DOHH2 (cell line): ENCODE data around the gene S100A13.
"Not testable (repeated sequence)": the region's sequence is repeated elsewhere in the genome, so short reads cannot be mapped to it uniquely, and the experiment has no call there.

ENCODE experiments used
- H3F3A ChIP-seq: fragments of 200-600 bp; sonication (generic), shearing (Covaris generic); 2 replicates; pipeline ENCODE4 v1.6.0; 2016; ENCODE audit warnings: antibody characterized with exemption, mild to moderate bottlenecking; ENCODE audit not compliant: control insufficient read depth, insufficient read depth
- H3K27ac ChIP-seq: fragments of 200-600 bp; sonication (generic); 2 replicates; pipeline ENCODE4 v1.5.1; 2014; ENCODE audit warnings: low read depth, mild to moderate bottlenecking, low read length, moderate library complexity
- H3K27me3 ChIP-seq: fragments of 200-600 bp; sonication (generic); 2 replicates; pipeline ENCODE4 v1.6.1; 2014; ENCODE audit warnings: mild to moderate bottlenecking, low read length, mixed read lengths; ENCODE audit not compliant: control insufficient read depth
- H3K36me3 ChIP-seq: fragments of 200-600 bp; sonication (generic); 2 replicates; pipeline ENCODE4 v1.6.1; 2014; ENCODE audit warnings: mild to moderate bottlenecking, low read length, moderate library complexity, mixed read lengths; ENCODE audit not compliant: control insufficient read depth
- H3K4me1 ChIP-seq: fragments of 200-600 bp; sonication (generic); 2 replicates; pipeline ENCODE4 v1.6.1; 2014; ENCODE audit warnings: mild to moderate bottlenecking, low read length, mixed read lengths; ENCODE audit not compliant: control insufficient read depth
- H3K4me2 ChIP-seq: fragments of 200-600 bp; sonication (generic); 2 replicates; pipeline ENCODE4 v1.6.0; 2014; ENCODE audit warnings: mild to moderate bottlenecking, low read length, moderate library complexity
- H3K4me3 ChIP-seq: fragments of 200-600 bp; sonication (generic); 2 replicates; pipeline ENCODE4 v1.5.1; 2014; ENCODE audit warnings: mild to moderate bottlenecking, low read length, mixed read lengths
- H3K79me2 ChIP-seq: fragments of 200-600 bp; sonication (generic); 2 replicates; pipeline ENCODE4 v1.6.1; 2014; ENCODE audit warnings: mild to moderate bottlenecking, low read length, mixed read lengths; ENCODE audit not compliant: control insufficient read depth
- H3K9me2 ChIP-seq: fragments of 200-600 bp; sonication (generic); replicated peaks from 2 replicates; pipeline ENCODE4 v1.6.1; 2014; ENCODE audit warnings: mild to moderate bottlenecking, low read length, mixed read lengths; ENCODE audit not compliant: control insufficient read depth
- H3K9me3 ChIP-seq: fragments of 200-600 bp; sonication (generic); 2 replicates; pipeline ENCODE4 v1.6.1; 2014; ENCODE audit warnings: antibody characterized with exemption, low read length, mixed read lengths; ENCODE audit not compliant: control insufficient read depth, insufficient read depth
- H4K20me1 ChIP-seq: fragments of 200-600 bp; sonication (generic); 2 replicates; pipeline ENCODE4 v1.6.0; 2014; ENCODE audit warnings: low read depth, mild to moderate bottlenecking, antibody characterized with exemption, low read length, moderate library complexity; ENCODE audit not compliant: control insufficient read depth, insufficient read depth
- EZH2phosphoT487 ChIP-seq: fragments of 200-600 bp; sonication (generic); IDR thresholded peaks from 2 replicates; pipeline ENCODE4 v1.6.1; 2017; ENCODE audit warnings: borderline replicate concordance, mild to moderate bottlenecking, antibody characterized with exemption, low read length, moderate library complexity, mixed read lengths
- TF ChIP-seq, protein P1 (sequence below): fragments of 200-600 bp; sonication (generic); IDR thresholded peaks from one replicate; pipeline ENCODE4 v1.5.1; 2014; ENCODE audit warnings: antibody characterized with exemption, mild to moderate bottlenecking, low read depth, low read length; ENCODE audit not compliant: poor library complexity, severe bottlenecking

S100A13 gene

DNA sequence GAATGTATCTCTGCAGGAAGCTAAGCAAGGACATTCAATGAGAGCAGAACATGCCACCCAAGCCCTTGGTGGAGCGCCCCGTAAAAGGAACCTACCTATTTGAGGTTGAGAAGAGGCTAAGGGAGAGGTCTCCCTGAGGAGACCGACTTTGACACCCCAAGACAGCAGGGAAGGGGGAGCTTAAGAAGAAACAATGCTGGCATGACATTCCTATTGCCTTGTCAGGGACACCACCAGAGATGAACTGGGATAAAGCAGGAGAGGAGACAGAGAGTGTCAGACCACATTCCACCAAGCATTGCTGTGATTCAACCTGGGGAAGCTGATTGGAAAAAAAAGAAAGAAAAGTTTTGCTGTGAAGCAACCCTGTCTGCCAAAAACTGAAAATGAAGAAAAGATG, 48.4 kb downstream of the S100A13 start:
- Histone ChIP-seq H3K27me3 (peaks cover 25% of the 10 kb centered on the region), H3F3A (no peaks in the 10 kb centered on the region), H3K4me2 (no peak overlapping the region), H3K9me3 (no peaks in the 10 kb centered on the region), H3K9me2 (no peaks in the 10 kb centered on the region), H4K20me1 (no peaks in the 10 kb centered on the region), H3K27ac (no peak overlapping the region), H3K4me1 (no peaks in the 10 kb centered on the region), H3K79me2 (no peaks in the 10 kb centered on the region), H3K36me3 (no peaks in the 10 kb centered on the region), H3K4me3 (no peak overlapping the region)
- TF ChIP-seq, protein P1, sequence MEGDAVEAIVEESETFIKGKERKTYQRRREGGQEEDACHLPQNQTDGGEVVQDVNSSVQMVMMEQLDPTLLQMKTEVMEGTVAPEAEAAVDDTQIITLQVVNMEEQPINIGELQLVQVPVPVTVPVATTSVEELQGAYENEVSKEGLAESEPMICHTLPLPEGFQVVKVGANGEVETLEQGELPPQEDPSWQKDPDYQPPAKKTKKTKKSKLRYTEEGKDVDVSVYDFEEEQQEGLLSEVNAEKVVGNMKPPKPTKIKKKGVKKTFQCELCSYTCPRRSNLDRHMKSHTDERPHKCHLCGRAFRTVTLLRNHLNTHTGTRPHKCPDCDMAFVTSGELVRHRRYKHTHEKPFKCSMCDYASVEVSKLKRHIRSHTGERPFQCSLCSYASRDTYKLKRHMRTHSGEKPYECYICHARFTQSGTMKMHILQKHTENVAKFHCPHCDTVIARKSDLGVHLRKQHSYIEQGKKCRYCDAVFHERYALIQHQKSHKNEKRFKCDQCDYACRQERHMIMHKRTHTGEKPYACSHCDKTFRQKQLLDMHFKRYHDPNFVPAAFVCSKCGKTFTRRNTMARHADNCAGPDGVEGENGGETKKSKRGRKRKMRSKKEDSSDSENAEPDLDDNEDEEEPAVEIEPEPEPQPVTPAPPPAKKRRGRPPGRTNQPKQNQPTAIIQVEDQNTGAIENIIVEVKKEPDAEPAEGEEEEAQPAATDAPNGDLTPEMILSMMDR, result no peak
- no peak for TF ChIP-seq EZH2phosphoT487

DNA sequence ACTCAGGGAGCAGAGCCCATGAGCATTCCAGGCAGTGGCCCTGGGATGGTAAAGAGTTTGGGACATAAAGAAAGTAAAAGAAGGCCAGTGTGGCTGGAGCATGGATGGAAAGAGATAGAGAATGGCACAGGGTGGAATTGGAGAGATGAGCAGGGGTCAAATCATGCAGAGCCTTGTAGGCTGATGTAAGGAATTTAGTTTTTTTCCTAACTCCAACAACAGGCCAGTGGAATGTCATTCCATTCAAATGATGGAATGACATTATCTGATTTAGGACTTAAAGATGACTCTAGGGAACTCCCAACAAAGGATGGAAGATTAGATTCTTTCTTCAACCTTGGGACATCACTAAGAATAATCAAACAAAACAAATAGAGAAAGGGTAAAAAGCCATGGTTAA, 48.8 kb downstream of the S100A13 start:
- Histone ChIP-seq H3K9me3 (no peaks in the 10 kb centered on the region), H3K4me2 (no peak overlapping the region), H3K27me3 (peaks cover 25% of the 10 kb centered on the region), H3F3A (no peaks in the 10 kb centered on the region), H3K4me3 (no peak overlapping the region), H3K9me2 (no peaks in the 10 kb centered on the region), H3K79me2 (no peaks in the 10 kb centered on the region), H3K27ac (no peak overlapping the region), H3K4me1 (no peaks in the 10 kb centered on the region), H4K20me1 (no peaks in the 10 kb centered on the region), H3K36me3 (no peaks in the 10 kb centered on the region)
- no peak for TF ChIP-seq EZH2phosphoT487
- TF ChIP-seq, protein P1, result no peak

DNA sequence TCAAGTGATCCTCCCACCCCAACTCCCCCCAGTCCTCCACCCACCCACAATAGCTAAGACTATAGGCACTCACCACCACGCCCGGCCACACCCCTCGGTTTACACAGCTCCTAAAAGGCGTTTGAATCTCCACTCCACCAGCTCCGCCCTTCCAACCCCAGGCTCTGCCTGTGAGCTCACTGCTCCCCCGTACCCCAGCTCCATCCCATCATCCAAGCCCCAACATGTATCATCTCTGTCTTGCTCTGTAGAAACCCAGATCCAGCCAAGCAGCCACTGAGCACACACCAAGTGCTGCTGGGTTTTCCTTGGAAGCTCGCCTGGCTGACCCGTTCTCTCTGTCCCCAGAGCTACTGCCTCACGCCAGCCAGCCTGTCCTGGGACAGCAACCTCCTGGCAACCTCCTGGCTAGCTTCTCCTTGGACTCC, 49.7 kb downstream of the S100A13 start:
- Histone ChIP-seq H3K79me2 (no peaks in the 10 kb centered on the region), H3K4me1 (no peaks in the 10 kb centered on the region), H3K27ac (no peak overlapping the region), H3F3A (no peaks in the 10 kb centered on the region), H3K9me2 (no peaks in the 10 kb centered on the region), H3K4me2 (no peak overlapping the region), H3K36me3 (no peaks in the 10 kb centered on the region), H3K27me3 (peaks cover 25% of the 10 kb centered on the region), H3K4me3 (no peak overlapping the region), H4K20me1 (no peaks in the 10 kb centered on the region), H3K9me3 (no peaks in the 10 kb centered on the region)
- TF ChIP-seq, protein P1, result no peak
- no peak for TF ChIP-seq EZH2phosphoT487

DNA sequence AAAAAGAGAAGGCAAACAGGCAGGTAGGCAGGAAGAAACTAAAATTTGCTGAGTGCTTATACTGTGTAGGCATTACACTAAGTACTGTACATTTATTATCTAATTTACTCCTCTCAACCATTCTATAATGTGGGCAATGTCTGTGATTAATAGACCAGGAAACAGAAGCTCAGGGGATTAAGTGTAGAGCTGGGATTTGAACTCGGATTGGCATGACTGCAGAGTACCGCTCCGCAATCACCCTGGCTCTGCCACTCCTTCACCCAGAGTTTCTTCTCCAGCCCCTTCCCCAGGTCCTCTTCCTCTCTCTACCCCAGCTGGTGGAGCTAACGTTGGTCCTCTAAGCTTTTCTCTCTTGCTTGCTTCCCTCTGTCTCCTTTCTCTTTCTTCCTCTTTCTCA, 50.2 kb downstream of the S100A13 start:
- Histone ChIP-seq H3K9me3 (no peaks in the 10 kb centered on the region), H3K27me3 (peaks cover 25% of the 10 kb centered on the region), H3K9me2 (no peaks in the 10 kb centered on the region), H3F3A (no peaks in the 10 kb centered on the region), H4K20me1 (no peaks in the 10 kb centered on the region), H3K27ac (no peak overlapping the region), H3K4me3 (no peak overlapping the region), H3K79me2 (no peaks in the 10 kb centered on the region), H3K4me2 (no peak overlapping the region), H3K4me1 (no peaks in the 10 kb centered on the region), H3K36me3 (no peaks in the 10 kb centered on the region)
- TF ChIP-seq EZH2phosphoT487, result no peak

DNA sequence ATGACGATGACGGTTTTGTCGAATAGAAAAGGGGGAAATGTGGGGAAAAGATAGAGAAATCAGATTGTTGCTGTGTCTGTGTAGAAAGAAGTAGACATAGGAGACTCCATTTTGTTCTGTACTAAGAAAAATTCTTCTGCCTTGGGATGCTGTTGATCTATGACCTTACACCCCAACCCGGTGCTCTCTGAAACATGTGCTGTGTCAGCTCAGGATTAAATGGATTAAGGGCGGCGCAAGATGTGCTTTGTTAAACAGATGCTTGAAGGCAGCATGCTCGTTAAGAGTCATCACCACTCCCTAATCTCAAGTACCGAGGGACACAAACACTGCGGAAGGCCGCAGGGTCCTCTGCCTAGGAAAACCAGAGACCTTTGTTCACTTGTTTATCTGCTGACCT, 51.8 kb downstream of the S100A13 start:
- not testable (repeated sequence) for H3K27ac ChIP-seq, H3K4me2 ChIP-seq, H4K20me1 ChIP-seq, H3K36me3 ChIP-seq, H3K9me3 ChIP-seq, H3K4me1 ChIP-seq, H3K9me2 ChIP-seq, H3K79me2 ChIP-seq, H3K4me3 ChIP-seq, H3F3A ChIP-seq
- H3K27me3 ChIP-seq, result peaks cover 25% of the 10 kb centered on the region

DNA sequence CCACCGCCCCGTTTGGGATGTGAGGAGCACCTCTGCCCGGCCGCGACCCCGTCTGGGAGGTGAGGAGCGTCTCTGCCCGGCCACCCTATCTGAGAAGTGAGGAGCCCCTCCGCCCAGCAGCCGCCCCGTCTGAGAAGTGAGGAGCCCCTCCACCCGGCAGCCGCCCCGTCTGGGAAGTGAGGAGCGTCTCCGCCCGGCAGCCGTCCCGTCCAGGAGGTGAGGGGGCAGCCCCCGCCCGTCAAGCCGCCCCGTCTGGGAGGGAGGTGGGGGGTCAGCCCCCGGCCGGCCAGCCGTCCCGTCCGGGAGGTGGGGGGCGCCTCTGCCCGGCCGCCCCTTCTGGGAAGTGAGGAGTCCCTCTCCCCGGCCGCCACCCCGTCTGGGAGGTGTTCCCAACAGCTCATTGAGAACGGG, 52.2 kb downstream of the S100A13 start:
- H3K27ac ChIP-seq, H3F3A ChIP-seq, H3K79me2 ChIP-seq, H3K4me2 ChIP-seq, H4K20me1 ChIP-seq, H3K9me3 ChIP-seq, H3K4me3 ChIP-seq, H3K4me1 ChIP-seq, H3K36me3 ChIP-seq, H3K9me2 ChIP-seq: not testable (repeated sequence)
- peaks cover 25% of the 10 kb centered on the region for H3K27me3 ChIP-seq
